Uterus (tissue), 4 donors: Measurements from ENCODE around the gene CST4. TPM values are rescaled to one million over a fixed set of nuclear protein-coding genes. Genes with fewer than 3 reads are reported as not detected.

Experiments
- DNase-seq, 2 donors: peaks; one replicate each; pipeline ENCODE4 v3.0.0-alpha.2; 2019 to 2020
- H3K27ac ChIP-seq, 2 donors: fragments of 200-600 bp; sonication (generic); 1 replicate in 1 of 2; 2 replicates in 1 of 2; pipeline ENCODE4 v1.5.1; 2016 to 2018
- H3K27me3 ChIP-seq, 2 donors: fragments of 200-600 bp; sonication (generic); one replicate each; pipeline ENCODE4 v1.5.1; 2018 to 2019; ENCODE audit warnings: control low read depth in 1 of 2
- H3K36me3 ChIP-seq, 2 donors: fragments of 200-600 bp; sonication (generic); one replicate each; pipeline ENCODE4 v1.5.1; 2019; ENCODE audit warnings: control low read depth in 1 of 2
- H3K4me1 ChIP-seq, 2 donors: fragments of 200-600 bp; sonication (generic); one replicate each; pipeline ENCODE4 v1.5.1; 2018 to 2019; ENCODE audit warnings: control low read depth in 1 of 2
- H3K4me3 ChIP-seq, 2 donors: fragments of 200-600 bp; sonication (generic); 1 replicate in 1 of 2; 2 replicates in 1 of 2; pipeline ENCODE4 v1.5.1; 2018 to 2019; ENCODE audit warnings: mild to moderate bottlenecking in 1 of 2
- H3K9me3 ChIP-seq, 2 donors: fragments of 200-600 bp; sonication (generic); one replicate each; pipeline ENCODE4 v1.5.1; 2019; ENCODE audit warnings: control low read depth in 1 of 2
- POLR2A ChIP-seq, 2 donors: fragments of 450-650 bp; IDR thresholded peaks; one replicate each; pipeline ENCODE4 v1.6.1; 2016; ENCODE audit warnings: antibody characterized with exemption in 2 of 2, mild to moderate bottlenecking in 1 of 2, moderate library complexity in 1 of 2
- intact Hi-C: fragments of 100-400 bp; cut with DNase I; formaldehyde crosslinking; loops from one replicate; pipeline ENCODE4 v1.15.1; 2023; ENCODE audit warnings: low total_unique reads
- total RNA-seq, 4 donors: library from RNA; depleted of rRNA in 3 of 4; stranded (reverse); fragments of >200 nt in 3 of 4; gene quantifications; one replicate each; pipeline versions ENCODE4 v1.1.0 to v1.2.4, GENCODE V29; 2014 to 2023
- TF ChIP-seq, protein P1 (sequence below), 4 experiments: fragments of 200-600 bp in 2 of 4; fragments of 450-650 bp in 2 of 4; sonication (generic) in 2 of 4; IDR thresholded peaks; one replicate each; pipeline ENCODE4 v1.5.1; 2016 to 2019; ENCODE audit warnings: antibody characterized with exemption in 4 of 4, mild to moderate bottlenecking in 2 of 4, moderate library complexity in 1 of 4
- donor health status: DM: yes; HTN: yes; CAD: no.

The CST4 gene
- total RNA-seq, 4 donors from 2014 or later, result not detected

GRCh38 chr20:23645575-23645974 lies 43.3 kb downstream of the CST4 start:
- Histone ChIP-seq H3K27ac (no peak overlapping the region), H3K27me3 (no peaks in the 10 kb centered on the region), H3K36me3 (no peaks in the 10 kb centered on the region), H3K9me3 (no peaks in the 10 kb centered on the region), H3K4me3 (no peak overlapping the region), H3K4me1 (no peaks in the 10 kb centered on the region)
- no peak for DNase-seq
- TF ChIP-seq, protein P1, sequence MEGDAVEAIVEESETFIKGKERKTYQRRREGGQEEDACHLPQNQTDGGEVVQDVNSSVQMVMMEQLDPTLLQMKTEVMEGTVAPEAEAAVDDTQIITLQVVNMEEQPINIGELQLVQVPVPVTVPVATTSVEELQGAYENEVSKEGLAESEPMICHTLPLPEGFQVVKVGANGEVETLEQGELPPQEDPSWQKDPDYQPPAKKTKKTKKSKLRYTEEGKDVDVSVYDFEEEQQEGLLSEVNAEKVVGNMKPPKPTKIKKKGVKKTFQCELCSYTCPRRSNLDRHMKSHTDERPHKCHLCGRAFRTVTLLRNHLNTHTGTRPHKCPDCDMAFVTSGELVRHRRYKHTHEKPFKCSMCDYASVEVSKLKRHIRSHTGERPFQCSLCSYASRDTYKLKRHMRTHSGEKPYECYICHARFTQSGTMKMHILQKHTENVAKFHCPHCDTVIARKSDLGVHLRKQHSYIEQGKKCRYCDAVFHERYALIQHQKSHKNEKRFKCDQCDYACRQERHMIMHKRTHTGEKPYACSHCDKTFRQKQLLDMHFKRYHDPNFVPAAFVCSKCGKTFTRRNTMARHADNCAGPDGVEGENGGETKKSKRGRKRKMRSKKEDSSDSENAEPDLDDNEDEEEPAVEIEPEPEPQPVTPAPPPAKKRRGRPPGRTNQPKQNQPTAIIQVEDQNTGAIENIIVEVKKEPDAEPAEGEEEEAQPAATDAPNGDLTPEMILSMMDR (IDR thresholded peaks at IDR 0.05), result no peak
- no peak for TF ChIP-seq POLR2A (IDR thresholded peaks at IDR 0.05)
- intact Hi-C loops, result no loop called here

DNA sequence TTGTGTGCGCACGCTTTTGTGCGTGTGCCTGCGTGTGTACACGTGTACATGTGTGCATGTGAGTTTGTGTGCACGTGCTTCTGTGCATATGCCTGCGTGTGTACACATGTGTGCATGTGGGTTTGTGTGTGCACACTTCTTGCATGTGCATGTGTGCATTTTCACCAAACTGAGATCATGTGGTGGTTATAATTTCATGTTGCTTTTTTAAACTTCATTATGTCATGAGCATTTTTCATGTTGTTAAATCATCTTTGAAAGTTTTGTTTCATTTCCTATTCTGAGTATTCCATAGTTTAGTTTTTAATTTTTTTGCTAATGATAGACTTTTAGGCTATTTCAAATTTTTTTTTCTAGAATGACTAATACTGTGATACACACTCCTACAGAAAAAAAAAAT lies 44.7 kb downstream of the CST4 start:
- no peaks in the 10 kb centered on the region for H3K9me3 ChIP-seq
- DNase-seq, result no peak
- no peaks in the 10 kb centered on the region for H3K36me3 ChIP-seq
- H3K4me1 ChIP-seq, result no peaks in the 10 kb centered on the region
- H3K27ac ChIP-seq, result no peak overlapping the region
- H3K4me3 ChIP-seq, result no peak overlapping the region
- intact Hi-C loops, result no loop called here
- TF ChIP-seq, protein P1 (IDR thresholded peaks at IDR 0.05), result no peak
- no peak for TF ChIP-seq POLR2A (IDR thresholded peaks at IDR 0.05)
- H3K27me3 ChIP-seq, result no peaks in the 10 kb centered on the region

GRCh38 chr20:23643659-23644058 lies 45.2 kb downstream of the CST4 start:
- DNase-seq, result no peak
- Histone ChIP-seq H3K36me3 (no peaks in the 10 kb centered on the region), H3K27ac (no peak overlapping the region), H3K4me3 (no peak overlapping the region), H3K4me1 (no peaks in the 10 kb centered on the region), H3K27me3 (no peaks in the 10 kb centered on the region), H3K9me3 (no peaks in the 10 kb centered on the region)
- intact Hi-C loops, result no loop called here
- no peak for TF ChIP-seq POLR2A (IDR thresholded peaks at IDR 0.05)
- TF ChIP-seq, protein P1 (IDR thresholded peaks at IDR 0.05), result no peak

DNA sequence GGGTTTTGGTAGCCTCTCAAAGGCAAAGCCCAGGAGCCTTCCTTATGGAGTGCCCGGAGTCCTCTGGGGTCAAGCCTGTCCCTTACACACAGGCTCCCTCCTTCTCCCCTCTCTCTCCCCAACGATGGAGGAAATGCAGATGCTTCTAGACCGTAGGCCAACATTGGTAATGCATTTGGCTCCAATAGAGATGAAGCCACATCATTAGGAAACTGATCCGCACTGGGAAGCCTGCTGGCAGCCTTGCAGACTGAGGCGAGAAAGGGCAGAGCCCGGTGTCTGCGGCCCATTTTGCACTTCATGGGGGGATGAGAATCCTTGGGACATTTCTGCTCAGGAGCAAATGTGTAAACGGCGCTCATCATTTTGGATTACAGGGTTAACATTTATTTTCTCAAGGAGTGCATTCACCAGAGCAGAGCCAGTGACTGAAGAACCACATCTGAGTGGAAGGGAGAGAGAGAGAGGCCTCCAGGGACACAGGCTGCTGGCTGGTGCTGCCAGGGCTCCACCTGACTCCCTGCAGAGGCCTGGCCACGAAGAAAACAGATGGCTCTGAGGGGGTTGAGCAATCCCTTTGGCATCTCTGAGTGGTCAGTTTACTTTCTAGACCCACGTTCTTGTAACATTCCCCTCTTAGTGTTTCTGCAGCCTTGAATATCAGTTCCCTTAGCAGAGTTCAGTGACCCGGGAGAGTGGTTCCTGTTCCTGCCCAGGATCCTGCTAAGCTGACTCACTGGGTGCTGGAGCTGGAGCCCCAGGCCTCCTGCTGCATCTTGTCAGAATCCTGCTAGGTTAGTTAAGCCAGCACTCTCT lies 46.7 kb downstream of the CST4 start:
- Histone ChIP-seq H3K36me3 (no peaks in the 10 kb centered on the region), H3K4me1 (no peaks in the 10 kb centered on the region), H3K27me3 (no peaks in the 10 kb centered on the region), H3K9me3 (no peaks in the 10 kb centered on the region), H3K4me3 (no peak overlapping the region), H3K27ac (no peak overlapping the region)
- TF ChIP-seq, protein P1 (IDR thresholded peaks at IDR 0.05), result no peak
- TF ChIP-seq POLR2A (IDR thresholded peaks at IDR 0.05), result no peak
- DNase-seq, result no peak
- intact Hi-C loops, result no loop called here
